Mesenchymal stem cell (in vitro differentiated cells and primary cell): ENCODE results near the gene MANSC1.
A peak's percentile ranks its signal among the peaks of the same experiment; 100 is the strongest.
"Not testable (repeated sequence)": the region's sequence is repeated elsewhere in the genome, so short reads cannot be mapped to it uniquely, and the experiment has no call there.

ENCODE experiments used
- DNase-seq: peaks from one replicate; pipeline ENCODE4 v3.0.0-alpha.2; 2013
- H2AFZ ChIP-seq: one replicate; pipeline ENCODE4 v1.6.1; 2013; ENCODE audit warnings: low read depth, mild to moderate bottlenecking, control low read depth, inconsistent platforms, low read length, moderate library complexity
- H2AK5ac ChIP-seq: 2 replicates; pipeline ENCODE4 v1.6.1; 2013; ENCODE audit warnings: low read length, moderate library complexity, mild to moderate bottlenecking, inconsistent platforms; ENCODE audit not compliant: severe bottlenecking
- H2BK120ac ChIP-seq: one replicate; pipeline ENCODE4 v1.6.1; 2013; ENCODE audit warnings: low read depth, mild to moderate bottlenecking, inconsistent platforms, low read length, moderate library complexity
- H2BK12ac ChIP-seq, 2 experiments: one replicate each; pipeline ENCODE4 v1.6.1; 2013; ENCODE audit warnings: inconsistent platforms in 2 of 2, low read length in 2 of 2, mild to moderate bottlenecking in 2 of 2, moderate library complexity in 2 of 2, control low read depth in 1 of 2
- H2BK15ac ChIP-seq: one replicate; pipeline ENCODE4 v1.6.1; 2013; ENCODE audit warnings: mild to moderate bottlenecking, low read depth, inconsistent platforms; ENCODE audit not compliant: poor library complexity, severe bottlenecking
- H2BK5ac ChIP-seq: 2 replicates; pipeline ENCODE4 v1.6.1; 2013; ENCODE audit warnings: low read depth, mild to moderate bottlenecking, low read length, control low read depth, inconsistent platforms; ENCODE audit not compliant: poor library complexity, severe bottlenecking
- H3K14ac ChIP-seq, 2 experiments: one replicate each; pipeline ENCODE4 v1.6.1; 2013; ENCODE audit warnings: inconsistent platforms in 2 of 2, low read length in 2 of 2, control low read depth in 1 of 2, mild to moderate bottlenecking in 1 of 2, moderate library complexity in 1 of 2
- H3K18ac ChIP-seq, 2 experiments: one replicate each; pipeline ENCODE4 v1.6.1; 2013; ENCODE audit warnings: inconsistent platforms in 2 of 2, low read length in 2 of 2, control low read depth in 1 of 2, low read depth in 1 of 2, mild to moderate bottlenecking in 1 of 2
- H3K23ac ChIP-seq, 2 experiments: one replicate each; pipeline ENCODE4 v1.6.1; 2013; ENCODE audit warnings: inconsistent platforms in 2 of 2, low read length in 2 of 2, mild to moderate bottlenecking in 2 of 2, moderate library complexity in 2 of 2, control low read depth in 1 of 2
- H3K27ac ChIP-seq: 2 replicates; pipeline ENCODE4 v1.5.1; 2013; ENCODE audit warnings: mild to moderate bottlenecking, moderate library complexity, low read length, control low read depth, inconsistent platforms; ENCODE audit not compliant: poor library complexity, severe bottlenecking
- H3K27me3 ChIP-seq, 2 experiments: 2 replicates each; pipeline versions ENCODE4 v1.6.1 to v1.7.0; 2013; ENCODE audit warnings: low read length in 2 of 2, mild to moderate bottlenecking in 2 of 2, moderate library complexity in 2 of 2, control low read depth in 1 of 2, inconsistent platforms in 1 of 2; ENCODE audit not compliant: control insufficient read depth in 1 of 2, insufficient read depth in 1 of 2
- H3K36me3 ChIP-seq, 2 experiments: 2 replicates each; pipeline versions ENCODE4 v1.6.1 to v1.7.0; 2013; ENCODE audit warnings: low read length in 2 of 2, control low read depth in 1 of 2, inconsistent platforms in 1 of 2, low read depth in 1 of 2, mild to moderate bottlenecking in 1 of 2; ENCODE audit not compliant: insufficient read depth in 2 of 2, control insufficient read depth in 1 of 2
- H3K4ac ChIP-seq, 2 experiments: one replicate each; pipeline ENCODE4 v1.6.1; 2013; ENCODE audit warnings: inconsistent platforms in 2 of 2, low read length in 2 of 2, mild to moderate bottlenecking in 2 of 2, moderate library complexity in 2 of 2, control low read depth in 1 of 2, low read depth in 1 of 2
- H3K4me1 ChIP-seq: 2 replicates; pipeline ENCODE4 v1.6.1; 2013; ENCODE audit warnings: low read depth, low read length, control low read depth; ENCODE audit not compliant: control insufficient read depth, insufficient read depth
- H3K4me2 ChIP-seq: 2 replicates; pipeline ENCODE4 v1.6.1; 2013; ENCODE audit warnings: low read length, mild to moderate bottlenecking, inconsistent platforms; ENCODE audit not compliant: poor library complexity, severe bottlenecking
- H3K4me3 ChIP-seq, 2 experiments: 2 replicates each; pipeline versions ENCODE4 v1.5.1 to v1.7.0; 2013; ENCODE audit warnings: low read length in 2 of 2, mild to moderate bottlenecking in 2 of 2, control low read depth in 1 of 2, low read depth in 1 of 2; ENCODE audit not compliant: insufficient read depth in 1 of 2
- H3K79me1 ChIP-seq: replicated peaks from 2 replicates; pipeline ENCODE4 v1.6.1; 2013; ENCODE audit warnings: mild to moderate bottlenecking, control low read depth, low read length, inconsistent platforms; ENCODE audit not compliant: poor library complexity, severe bottlenecking
- H3K9ac ChIP-seq: 2 replicates; pipeline ENCODE4 v1.7.0; 2013; ENCODE audit warnings: mild to moderate bottlenecking, low read length, moderate library complexity
- H3K9me3 ChIP-seq: 2 replicates; pipeline ENCODE4 v1.7.0; 2013; ENCODE audit warnings: mild to moderate bottlenecking, low read length; ENCODE audit not compliant: control insufficient read depth
- H4K8ac ChIP-seq: one replicate; pipeline ENCODE4 v1.6.1; 2013; ENCODE audit warnings: inconsistent platforms, mild to moderate bottlenecking, low read length, moderate library complexity
- H4K91ac ChIP-seq: one replicate; pipeline ENCODE4 v1.6.1; 2013; ENCODE audit warnings: mild to moderate bottlenecking, low read length, inconsistent platforms
- WGBS: methylation state at CpG from one replicate; pipeline ENCODE4 v1.1.7; 2013; ENCODE audit warnings: mixed read lengths; 5-methylcytosine and 5-hydroxymethylcytosine counted together

MANSC1 gene

GRCh38 chr12:12351468-12352185 lies 1.6 kb upstream of the MANSC1 start:
- 97% methylated on average over 16 of the region's 19 CpGs for WGBS
- not testable (repeated sequence) for H4K91ac ChIP-seq, DNase-seq, H2BK12ac ChIP-seq, H2BK15ac ChIP-seq, H3K4me1 ChIP-seq, H3K23ac ChIP-seq, H4K8ac ChIP-seq, H3K9me3 ChIP-seq, H3K14ac ChIP-seq, H2BK120ac ChIP-seq, H3K27me3 ChIP-seq, H3K36me3 ChIP-seq, H2BK5ac ChIP-seq, H3K9ac ChIP-seq, H3K27ac ChIP-seq, H3K4me2 ChIP-seq, H2AK5ac ChIP-seq, H3K4ac ChIP-seq, H3K18ac ChIP-seq, H2AFZ ChIP-seq, H3K4me3 ChIP-seq, H3K79me1 ChIP-seq

GRCh38 chr12:12350868-12351463 lies 924 bp upstream of the MANSC1 start:
- Histone ChIP-seq H3K18ac (no peak overlapping the region), H3K4me1 (peaks cover 9% of the 10 kb centered on the region), H3K79me1 (no peaks in the 10 kb centered on the region), H2BK15ac (no peak overlapping the region), H3K27ac (no peak overlapping the region), H3K9ac (no peak overlapping the region), H4K91ac (no peak overlapping the region), H2BK12ac (no peak overlapping the region), H2BK120ac (no peak overlapping the region), H4K8ac (no peak overlapping the region), H3K4me2 (no peak overlapping the region), H3K36me3 (no peaks in the 10 kb centered on the region), H3K4me3 (no peak overlapping the region), H3K9me3 (no peaks in the 10 kb centered on the region), H2BK5ac (no peak overlapping the region), H2AFZ (no peak overlapping the region), H2AK5ac (no peak overlapping the region), H3K14ac (no peak overlapping the region), H3K23ac (no peak overlapping the region), H3K27me3 (no peaks in the 10 kb centered on the region), H3K4ac (no peak overlapping the region)
- WGBS: 74% methylated on average over 2 of the region's 3 CpGs
- no peak for DNase-seq

- no peak overlapping the region for H3K4me2 ChIP-seq
- peak overlapping the region; percentile 36 for H4K91ac ChIP-seq
- peaks cover 5% of the 10 kb centered on the region for H3K4me1 ChIP-seq
- H3K23ac ChIP-seq: no peak overlapping the region
- H3K4me3 ChIP-seq: no peak overlapping the region
- no peaks in the 10 kb centered on the region for H3K27me3 ChIP-seq
- H2BK15ac ChIP-seq: no peak overlapping the region
- H3K27ac ChIP-seq: no peak overlapping the region
- no peak overlapping the region for H3K9ac ChIP-seq
- H3K79me1 ChIP-seq: no peaks in the 10 kb centered on the region
- H2AK5ac ChIP-seq: no peak overlapping the region
- peaks cover 4 to 6% of the 10 kb centered on the region in 2 experiments for H3K36me3 ChIP-seq
- no peak overlapping the region for H2BK12ac ChIP-seq
- H3K14ac ChIP-seq: peak overlapping the region in 1 of 2 experiments; percentile 80
- DNase-seq: no peak
- H2AFZ ChIP-seq: peak overlapping the region; percentile 32
- peak overlapping the region in 1 of 2 experiments; percentile 9 for H3K18ac ChIP-seq
- WGBS: 96% methylated on average over 8 of the region's 8 CpGs
- no peaks in the 10 kb centered on the region for H3K9me3 ChIP-seq
- no peak overlapping the region for H2BK120ac ChIP-seq
- H2BK5ac ChIP-seq: no peak overlapping the region
- H4K8ac ChIP-seq: peak overlapping the region; percentile 7
- no peak overlapping the region for H3K4ac ChIP-seq
Measured at GRCh38 chr12:12338527-12339168, 11.4 kb downstream of the MANSC1 start.

- H3K4me1 ChIP-seq: peaks cover 7% of the 10 kb centered on the region
- no peak overlapping the region for H3K4me3 ChIP-seq
- H2AK5ac ChIP-seq: no peak overlapping the region
- H2BK5ac ChIP-seq: no peak overlapping the region
- DNase-seq: no peak
- no peak overlapping the region for H3K4ac ChIP-seq
- H3K9me3 ChIP-seq: no peaks in the 10 kb centered on the region
- no peak overlapping the region for H2AFZ ChIP-seq
- H4K8ac ChIP-seq: no peak overlapping the region
- 100% methylated on average over 1 of the region's 1 CpG for WGBS
- H3K18ac ChIP-seq: no peak overlapping the region
- no peak overlapping the region for H3K4me2 ChIP-seq
- H2BK120ac ChIP-seq: no peak overlapping the region
- no peak overlapping the region for H2BK12ac ChIP-seq
- peaks cover 0 to 4% of the 10 kb centered on the region in 2 experiments for H3K36me3 ChIP-seq
- no peak overlapping the region for H3K9ac ChIP-seq
- no peak overlapping the region for H4K91ac ChIP-seq
- no peaks in the 10 kb centered on the region for H3K27me3 ChIP-seq
- no peak overlapping the region for H3K14ac ChIP-seq
- no peak overlapping the region for H3K23ac ChIP-seq
- H2BK15ac ChIP-seq: no peak overlapping the region
- no peaks in the 10 kb centered on the region for H3K79me1 ChIP-seq
- H3K27ac ChIP-seq: no peak overlapping the region
Measured at GRCh38 chr12:12336511-12336910, 13.5 kb downstream of the MANSC1 start.
